GM18909 (cell line): Measurements from ENCODE around the gene CANT1.

Experiments
- ATAC-seq: cut with Tn5 transposase; IDR thresholded peaks from one replicate; pipeline ENCODE4 v1.9.1; 2021; ENCODE audit warnings: mild to moderate bottlenecking; ENCODE audit not compliant: unreplicated experiment, poor library complexity

Gene CANT1

GRCh38 chr17:78998311-78999055, 11.1 kb downstream of the CANT1 start:
- no peak for ATAC-seq

DNA sequence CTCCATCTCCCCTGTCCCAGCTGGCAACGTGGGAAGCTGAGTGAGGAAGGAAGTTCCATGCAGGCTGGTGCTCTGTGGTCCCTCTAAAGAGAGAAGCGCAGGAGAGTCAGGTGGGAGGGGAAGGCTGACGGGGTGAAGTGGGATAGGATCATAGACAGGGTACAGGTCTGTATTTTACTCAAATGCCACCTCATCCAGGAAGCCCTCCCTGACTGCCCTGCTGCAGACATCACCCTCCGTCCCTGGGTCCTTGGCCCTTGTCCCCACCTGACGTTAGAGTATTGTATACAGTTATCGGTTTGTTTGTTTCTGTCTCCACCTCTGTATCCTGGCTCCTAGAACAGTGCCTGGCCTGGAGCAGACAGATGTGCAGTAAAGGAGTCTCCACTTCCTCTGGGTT, 11.7 kb downstream of the CANT1 start:
- ATAC-seq = no peak

DNA sequence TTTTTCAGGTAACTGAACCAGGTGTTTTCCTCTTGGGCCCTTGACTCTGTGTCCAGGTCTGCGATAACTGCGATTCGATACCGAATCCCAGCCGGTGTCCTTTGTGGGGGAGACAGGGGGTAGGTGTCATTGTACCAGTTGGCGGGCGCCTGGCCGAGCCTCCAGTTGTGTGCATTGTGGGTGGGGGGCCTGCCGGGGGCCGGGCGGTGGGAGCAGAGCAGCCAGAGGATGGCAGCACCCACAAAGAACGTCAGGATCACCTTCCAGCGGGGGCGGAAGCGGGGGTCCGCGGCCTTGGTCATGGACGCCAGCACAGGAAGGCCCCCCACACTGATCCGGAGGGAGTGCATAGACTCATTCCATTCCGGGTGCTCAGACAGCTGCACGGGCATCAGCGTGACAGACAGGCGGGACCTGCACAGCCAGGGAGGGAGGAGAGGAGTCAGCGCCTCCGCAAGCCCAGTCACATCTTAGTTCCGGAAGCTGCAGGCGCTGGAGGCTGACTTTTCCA, 12.3 kb downstream of the CANT1 start:
- ATAC-seq = no peak

- ATAC-seq = no peak
Measured at GRCh38 chr17:78996781-78997201, 12.8 kb downstream of the CANT1 start.

- no peak for ATAC-seq
Measured at GRCh38 chr17:78995761-78996451, 13.7 kb downstream of the CANT1 start.

DNA sequence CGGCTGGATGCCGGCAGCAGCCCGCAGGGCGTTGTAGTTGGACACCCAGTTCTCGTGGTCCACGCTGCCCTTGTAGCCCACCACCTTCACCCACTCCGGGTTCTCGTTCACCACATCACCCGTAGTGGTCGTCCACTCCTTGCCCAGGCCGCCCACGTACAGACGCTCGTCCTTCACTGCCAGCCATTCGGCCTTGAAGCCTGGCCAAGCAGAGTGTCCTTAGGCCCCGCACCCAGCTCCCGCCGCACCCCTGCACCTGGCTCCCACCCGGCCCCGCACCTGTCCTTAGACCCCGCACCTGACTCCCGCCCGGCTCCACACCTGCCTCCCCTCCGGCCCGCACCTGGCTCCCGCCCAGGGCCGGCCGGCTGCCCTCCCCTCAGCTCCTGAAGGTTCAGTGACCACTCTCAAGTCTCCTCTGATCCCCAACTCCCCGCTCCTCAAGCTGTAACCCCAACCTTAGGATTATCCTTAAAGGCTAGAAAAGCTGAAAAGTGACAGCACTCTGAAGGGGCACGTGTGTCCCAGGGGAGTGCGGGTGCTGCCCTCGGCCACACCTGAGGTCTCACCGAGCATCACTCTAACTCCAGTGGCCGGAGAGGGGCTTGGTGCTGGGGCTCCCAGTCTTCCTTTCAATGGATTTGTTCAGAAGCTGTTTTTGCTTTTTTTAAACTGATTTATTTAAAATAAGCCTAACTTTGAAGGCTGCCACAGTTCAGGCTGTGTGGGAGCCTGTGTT, 14.4 kb downstream of the CANT1 start:
- ATAC-seq = no peak

DNA sequence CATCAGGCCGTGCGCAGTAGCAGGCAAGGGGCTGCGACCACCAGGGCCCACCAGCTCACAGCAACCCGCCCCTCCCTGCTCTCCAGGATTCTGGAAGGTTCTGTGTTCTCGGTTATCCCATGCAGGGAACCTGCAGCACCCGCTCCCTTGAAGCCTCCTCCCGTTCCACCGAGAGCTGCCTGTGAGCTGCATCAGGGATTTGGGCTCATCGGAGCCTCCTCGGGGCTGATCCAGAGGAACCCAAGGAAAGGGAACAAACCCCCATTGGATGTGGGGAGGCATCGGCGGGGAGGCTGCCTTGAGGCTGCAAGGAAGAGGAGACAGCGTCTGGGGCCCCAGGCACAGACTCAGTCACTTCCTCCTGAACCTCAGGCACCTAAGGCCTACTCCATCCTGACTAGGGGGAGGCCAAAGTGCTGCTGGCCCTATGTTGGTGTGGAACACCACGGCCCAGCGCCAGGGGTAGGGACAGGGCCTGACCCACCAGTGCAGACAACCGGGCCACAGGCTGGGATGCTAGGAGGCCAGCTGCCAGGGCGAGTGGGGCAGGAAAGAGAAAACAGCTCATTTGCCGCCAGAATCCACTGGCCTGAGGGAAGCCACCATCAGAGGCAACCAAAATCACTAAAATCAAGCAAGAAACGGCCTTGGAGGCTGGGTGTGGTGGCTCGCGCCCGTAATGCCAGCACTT, 15.4 kb downstream of the CANT1 start:
- no peak for ATAC-seq

- no peak for ATAC-seq
Measured at GRCh38 chr17:78993241-78993956, 16.2 kb downstream of the CANT1 start.

- no peak for ATAC-seq
Measured at GRCh38 chr17:78992542-78993212, 16.9 kb downstream of the CANT1 start.

DNA sequence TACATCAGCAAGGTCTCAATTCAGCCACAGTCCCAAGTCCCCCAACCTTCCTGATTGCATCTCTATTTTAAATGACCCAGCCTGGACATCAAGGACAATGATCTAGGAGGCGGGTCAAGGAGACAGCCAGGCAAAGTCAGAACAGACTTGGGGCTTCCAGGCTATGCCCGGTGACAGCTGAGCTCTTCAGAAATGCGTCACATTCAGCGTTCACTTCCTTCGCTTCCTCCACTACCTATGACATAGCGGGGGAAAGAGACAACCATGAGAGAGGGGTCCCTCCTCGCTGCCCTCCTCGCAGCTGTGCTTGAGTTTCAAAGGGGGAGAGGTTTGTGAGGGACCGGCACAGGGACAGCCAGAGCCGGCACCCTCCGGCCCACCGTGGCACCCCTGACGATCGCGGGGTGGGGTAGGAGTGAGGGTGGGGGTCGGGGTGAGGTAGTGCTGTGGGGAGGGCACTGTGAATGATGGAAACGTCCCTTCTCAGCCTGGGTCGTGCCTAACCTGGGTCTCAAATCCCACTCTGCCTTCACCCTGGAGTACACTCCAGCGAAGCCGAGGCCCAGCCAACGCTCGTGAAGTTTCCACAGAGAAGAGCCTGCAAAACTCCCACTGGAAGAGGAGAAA, 17.5 kb downstream of the CANT1 start:
- ATAC-seq = no peak

DNA sequence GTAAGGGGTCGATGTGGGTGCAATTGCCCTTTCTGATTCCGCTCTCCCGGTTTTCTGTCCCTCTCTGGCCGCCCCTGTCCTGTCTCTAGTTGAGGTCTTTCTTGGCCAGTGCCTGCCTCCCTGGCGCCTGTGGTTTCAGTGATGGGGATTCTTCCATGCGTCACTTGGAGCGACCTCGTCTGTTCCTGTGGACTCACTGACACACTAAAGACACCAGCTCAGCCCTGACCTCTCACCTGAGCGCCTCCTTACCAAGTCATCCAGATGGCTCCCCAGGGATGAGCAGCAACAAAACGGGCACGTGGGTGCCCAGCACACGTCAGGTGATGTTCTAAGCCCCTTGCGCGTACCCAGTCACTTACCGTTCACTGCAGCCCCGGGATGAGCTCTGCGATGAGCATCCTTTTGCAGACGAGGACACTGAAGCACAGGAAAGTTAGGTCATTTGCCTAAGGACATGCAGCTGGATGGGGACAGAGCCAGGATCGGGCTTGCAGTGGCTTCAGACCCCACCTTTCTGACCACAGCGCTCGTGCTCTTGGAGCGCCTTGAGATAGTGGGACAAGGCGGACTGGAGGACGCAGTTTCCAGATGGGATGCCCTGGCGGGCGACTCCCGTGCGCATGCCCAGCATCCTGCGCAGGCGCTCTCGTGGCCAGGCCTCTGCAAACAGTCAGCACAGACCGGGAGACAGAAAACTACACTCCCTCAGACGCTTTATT, 18.4 kb downstream of the CANT1 start:
- no peak for ATAC-seq

DNA sequence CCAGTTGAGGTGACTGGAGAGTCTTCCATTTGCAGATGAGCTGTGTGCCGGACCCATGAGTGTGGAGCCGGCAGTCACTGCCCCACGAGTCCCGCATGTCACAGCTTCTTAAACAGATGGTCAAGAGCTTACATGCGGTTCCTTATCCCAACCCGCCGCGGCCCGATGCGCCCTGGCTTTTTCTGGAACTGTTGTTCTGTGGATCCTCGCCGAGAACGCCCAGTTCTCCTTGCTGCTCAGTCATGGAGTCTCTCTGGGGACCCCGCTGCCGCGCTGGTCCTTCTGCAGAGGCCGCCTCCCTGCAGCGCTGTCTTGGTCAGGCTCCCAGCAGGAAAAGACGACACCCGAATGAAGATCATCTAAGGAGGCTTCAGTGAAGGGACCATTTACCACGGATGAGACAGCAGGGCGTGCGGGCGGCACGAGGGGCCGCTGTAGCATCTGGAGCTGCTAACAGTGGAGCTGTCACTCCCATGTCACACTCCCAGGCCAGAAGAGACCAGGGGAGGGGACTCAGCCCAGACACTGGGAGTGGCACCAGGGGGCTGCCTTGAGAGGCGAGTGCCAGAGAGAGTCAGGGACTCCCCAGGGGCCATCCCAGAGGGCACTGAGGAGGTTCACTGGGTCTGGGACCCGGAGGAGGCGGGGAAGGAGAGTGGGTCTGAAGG, 19.1 kb downstream of the CANT1 start:
- no peak for ATAC-seq

- no peak for ATAC-seq
Measured at GRCh38 chr17:78988152-78988551, 21.4 kb downstream of the CANT1 start.

- no peak for ATAC-seq
Measured at GRCh38 chr17:78986649-78987328, 22.8 kb downstream of the CANT1 start.

DNA sequence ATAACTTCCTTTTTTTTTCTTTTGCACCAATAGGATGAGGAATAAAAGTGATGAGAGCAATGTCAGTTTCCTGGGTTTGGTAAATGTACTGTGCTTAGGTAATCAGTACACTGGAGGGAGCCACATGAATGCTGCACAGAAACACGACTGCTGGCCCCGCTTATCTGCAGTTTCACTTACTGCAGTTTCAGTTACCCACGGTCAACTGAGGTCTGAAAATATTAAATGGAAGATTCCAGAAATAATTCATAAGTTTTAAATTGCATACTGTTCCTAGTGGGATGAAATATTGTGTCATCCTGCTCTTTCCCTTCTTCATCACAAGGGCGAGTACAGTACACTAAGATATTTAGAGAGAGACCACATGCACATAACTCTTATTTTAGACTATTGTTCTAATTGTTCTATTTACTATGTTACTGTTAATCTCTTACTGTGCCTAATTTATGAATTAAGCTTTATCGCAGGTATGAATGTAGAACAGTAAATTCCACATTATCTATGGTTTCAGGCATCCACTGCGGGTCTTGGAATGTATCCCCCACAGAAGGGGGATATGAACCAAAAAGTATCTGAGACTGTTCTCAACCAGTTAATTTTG, 23.4 kb downstream of the CANT1 start:
- ATAC-seq = no peak

GRCh38 chr17:78985395-78985794, 24.2 kb downstream of the CANT1 start:
- no peak for ATAC-seq
